Upper lobe of left lung (tissue), 6 donors: ENCODE results near the gene SPATA6L. TPM values are rescaled to one million over a fixed set of nuclear protein-coding genes. Genes with fewer than 3 reads are reported as not detected.

Experiments used
- ATAC-seq, 2 donors: fragments of 200-7000 bp; cut with Tn5 transposase; one replicate each; pipeline ENCODE4 v1.9.1; 2022; ENCODE audit warnings: mild to moderate bottlenecking in 2 of 2, moderate library complexity in 2 of 2; ENCODE audit not compliant: low FRiP score in 2 of 2
- DNase-seq, 2 donors: peaks; one replicate each; pipeline ENCODE4 v3.0.0-alpha.2; 2019 to 2020
- H3K27ac ChIP-seq, 4 donors: fragments of 200-600 bp; sonication (generic); one replicate each; pipeline ENCODE4 v1.5.1; 2016 to 2019
- H3K27me3 ChIP-seq, 4 donors: fragments of 200-600 bp; sonication (generic); one replicate each; pipeline ENCODE4 v1.5.1; 2017 to 2019
- H3K36me3 ChIP-seq, 4 donors: fragments of 200-600 bp; sonication (generic); one replicate each; pipeline ENCODE4 v1.5.1; 2016 to 2019
- H3K4me1 ChIP-seq, 4 donors: fragments of 200-600 bp; sonication (generic); one replicate each; pipeline ENCODE4 v1.5.1; 2018 to 2019
- H3K4me3 ChIP-seq, 4 donors: fragments of 200-600 bp; sonication (generic); one replicate each; pipeline ENCODE4 v1.5.1; 2017 to 2019; ENCODE audit warnings: mild to moderate bottlenecking in 2 of 4, moderate library complexity in 1 of 4
- H3K9me3 ChIP-seq, 4 donors: fragments of 200-600 bp; sonication (generic); one replicate each; pipeline ENCODE4 v1.5.1; 2018 to 2019
- CTCF ChIP-seq, 6 experiments: fragments of 450-650 bp in 4 of 6; fragments of 200-600 bp in 2 of 6; sonication (generic) in 2 of 6; IDR thresholded peaks; one replicate each; pipeline ENCODE4 v1.5.1; 2016 to 2019; ENCODE audit warnings: antibody characterized with exemption in 6 of 6
- EP300 ChIP-seq, 4 donors: sonication (generic); formaldehyde crosslinking; IDR thresholded peaks; one replicate each; pipeline ENCODE4 v1.5.1; 2017; ENCODE audit warnings: antibody characterized with exemption in 4 of 4, control low read depth in 2 of 4
- POLR2A ChIP-seq, 4 donors: fragments of 450-650 bp; IDR thresholded peaks; one replicate each; pipeline ENCODE4 v1.5.1; 2016 to 2017; ENCODE audit warnings: antibody characterized with exemption in 4 of 4, mild to moderate bottlenecking in 2 of 4
- POLR2AphosphoS5 ChIP-seq, 2 donors: sonication (generic); formaldehyde crosslinking; IDR thresholded peaks; one replicate each; pipeline ENCODE4 v1.5.1; 2017; ENCODE audit warnings: antibody characterized with exemption in 2 of 2
- WGBS, 2 donors: methylation state at CpG; one replicate each; pipeline ENCODE4 v1.1.5; 2017 to 2018; 5-methylcytosine and 5-hydroxymethylcytosine counted together
- total RNA-seq, 6 donors: library from RNA; depleted of rRNA in 4 of 6; stranded (reverse); fragments of >200 nt in 4 of 6; gene quantifications; one replicate each; pipeline versions ENCODE4 v1.1.0 to v1.2.1, GENCODE V29; 2016 to 2021
- donor health status: DM: no; HTN: no; CAD: no; lungs with moderate emphysema.
- donor health status: DM: no; HTN: yes; CAD: no; lungs with severe emphysema.

SPATA6L gene
- total RNA-seq, 6 donors from 2014 or later, result 7.4 to 38.4 (median 13.8) TPM

DNA sequence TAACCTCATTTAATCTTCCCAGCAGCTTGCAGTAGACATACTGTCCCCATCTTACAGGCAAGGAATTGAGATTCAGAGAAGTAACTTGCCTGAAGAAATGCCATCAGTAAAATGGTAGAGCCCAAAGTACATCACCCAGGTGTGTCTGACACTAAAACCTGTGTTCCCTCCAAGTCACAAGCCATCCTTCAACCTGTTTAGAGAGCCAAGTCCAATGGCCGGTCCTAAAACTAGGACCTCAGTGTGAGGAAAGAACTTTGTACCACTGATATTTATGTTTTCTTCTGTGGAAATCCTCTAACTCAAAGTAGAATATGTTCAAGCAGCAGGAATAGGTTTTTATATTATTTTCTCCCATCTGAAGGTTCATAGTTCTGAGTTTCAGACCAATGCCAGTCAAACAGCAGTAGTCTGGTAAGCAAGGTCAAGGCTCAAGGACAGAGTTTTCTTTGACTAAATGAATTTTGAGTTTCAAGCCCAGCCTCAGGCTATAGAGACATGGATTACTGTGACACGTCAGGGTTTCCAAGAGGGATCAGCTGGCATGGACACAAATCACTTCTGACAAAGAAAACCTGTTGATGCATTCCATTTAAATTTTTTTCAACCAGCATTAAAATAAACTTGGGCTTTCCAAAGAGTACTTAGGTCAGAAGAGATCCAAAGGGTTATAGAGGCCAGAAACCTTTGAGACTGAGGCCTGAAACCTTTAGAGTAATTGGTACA, 85.1 kb downstream of the SPATA6L start:
- peaks cover 0 to 5% (median 0%) of the 10 kb centered on the region in 4 donors for H3K4me1 ChIP-seq
- TF ChIP-seq POLR2AphosphoS5 (IDR thresholded peaks at IDR 0.05) (no peak), POLR2A (IDR thresholded peaks at IDR 0.05) (no peak), CTCF (IDR thresholded peaks at IDR 0.05) (no peak)
- WGBS, 2 donors, result 71 to 84% methylated on average over 2 of the region's 2 CpGs
- H3K9me3 ChIP-seq, result no peaks in the 10 kb centered on the region
- H3K27ac ChIP-seq, result no peak overlapping the region
- peaks cover 0 to 28% (median 1%) of the 10 kb centered on the region in 4 donors for H3K36me3 ChIP-seq
- H3K27me3 ChIP-seq, result no peaks in the 10 kb centered on the region
- no peak overlapping the region for H3K4me3 ChIP-seq
- DNase-seq (no peak), ATAC-seq (no peak)

DNA sequence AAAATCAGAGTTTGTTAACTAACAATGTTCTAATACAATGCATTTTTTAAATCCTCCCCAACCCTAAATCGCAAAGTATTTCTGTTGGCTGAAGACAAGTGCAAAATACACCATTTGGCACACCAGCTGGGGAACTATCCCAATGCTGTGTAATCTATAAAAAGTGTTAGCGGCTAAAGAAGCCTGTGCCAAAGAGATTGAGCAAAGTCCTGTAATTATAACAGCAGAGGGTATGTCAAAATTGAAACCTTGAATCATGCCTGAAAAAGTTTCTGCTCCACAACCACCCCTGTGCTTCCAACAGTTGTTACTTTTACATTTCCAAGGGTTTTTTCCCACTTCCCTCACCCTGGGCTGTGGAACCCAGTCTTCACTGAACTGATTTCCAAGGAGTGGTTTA, 87.3 kb downstream of the SPATA6L start:
- WGBS, 2 donors, result 78 to 89% methylated on average over 2 of the region's 2 CpGs
- ATAC-seq (no peak), DNase-seq (no peak)
- Histone ChIP-seq H3K36me3 (peaks cover 0 to 14% (median 1%) of the 10 kb centered on the region in 4 donors), H3K4me1 (peaks cover 0 to 5% (median 0%) of the 10 kb centered on the region in 4 donors), H3K27ac (no peak overlapping the region), H3K9me3 (no peaks in the 10 kb centered on the region), H3K27me3 (no peaks in the 10 kb centered on the region), H3K4me3 (no peak overlapping the region)
- TF ChIP-seq CTCF (IDR thresholded peaks at IDR 0.05) (no peak), POLR2A (IDR thresholded peaks at IDR 0.05) (no peak), POLR2AphosphoS5 (IDR thresholded peaks at IDR 0.05) (no peak), EP300 (IDR thresholded peaks at IDR 0.05) (no peak)

DNA sequence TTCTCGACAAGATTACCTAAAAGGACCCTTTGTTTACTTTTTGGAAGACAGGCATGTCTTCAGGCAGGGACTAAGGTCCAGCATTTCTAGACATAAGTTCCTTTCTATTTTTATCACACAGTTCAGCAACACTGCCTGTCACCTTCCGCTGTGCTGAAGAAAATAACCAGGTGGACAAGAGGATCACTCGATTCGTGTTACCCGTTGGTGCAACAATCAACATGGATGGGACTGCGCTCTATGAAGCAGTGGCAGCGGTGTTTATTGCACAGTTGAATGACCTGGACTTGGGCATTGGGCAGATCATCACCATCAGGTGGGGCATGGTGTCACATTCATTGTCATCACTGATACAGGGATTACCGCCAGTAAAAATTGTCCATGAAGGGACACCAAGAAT, 89.8 kb downstream of the SPATA6L start:
- Histone ChIP-seq H3K4me1 (no peaks in the 10 kb centered on the region), H3K27me3 (no peaks in the 10 kb centered on the region), H3K27ac (no peak overlapping the region), H3K36me3 (peaks cover 0 to 9% (median 3%) of the 10 kb centered on the region in 4 donors), H3K9me3 (no peaks in the 10 kb centered on the region), H3K4me3 (no peak overlapping the region)
- DNase-seq (no peak), ATAC-seq (no peak)
- TF ChIP-seq POLR2A (IDR thresholded peaks at IDR 0.05), result no peak
- TF ChIP-seq CTCF (IDR thresholded peaks at IDR 0.05), result no peak
- TF ChIP-seq POLR2AphosphoS5 (IDR thresholded peaks at IDR 0.05), result no peak
- no peak for TF ChIP-seq EP300 (IDR thresholded peaks at IDR 0.05)
- WGBS, 2 donors, result 95% methylated on average over 8 of the region's 8 CpGs

- Histone ChIP-seq H3K4me3 (no peak overlapping the region), H3K27me3 (no peaks in the 10 kb centered on the region), H3K27ac (no peak overlapping the region), H3K9me3 (no peaks in the 10 kb centered on the region), H3K4me1 (no peaks in the 10 kb centered on the region), H3K36me3 (peaks cover 0 to 9% (median 3%) of the 10 kb centered on the region in 4 donors)
- WGBS, 2 donors, result 83 to 85% methylated on average over 8 of the region's 8 CpGs
- ATAC-seq (no peak), DNase-seq (no peak)
- TF ChIP-seq POLR2A (IDR thresholded peaks at IDR 0.05) (no peak), POLR2AphosphoS5 (IDR thresholded peaks at IDR 0.05) (no peak), CTCF (IDR thresholded peaks at IDR 0.05) (no peak), EP300 (IDR thresholded peaks at IDR 0.05) (no peak)
Observed at GRCh38 chr9:4575997-4576396, 90.3 kb downstream of the SPATA6L start.
